CD4-positive, alpha-beta T cell treated with Interleukin-4 for 4 hours (primary cell): ENCODE results near the gene SDR9C7.
"Not testable (repeated sequence)": the region's sequence is repeated elsewhere in the genome, so short reads cannot be mapped to it uniquely, and the experiment has no call there.

ENCODE experiments used
- DNase-seq: peaks from one replicate; pipeline ENCODE4 v3.0.0-alpha.2; 2020

The SDR9C7 gene

DNA sequence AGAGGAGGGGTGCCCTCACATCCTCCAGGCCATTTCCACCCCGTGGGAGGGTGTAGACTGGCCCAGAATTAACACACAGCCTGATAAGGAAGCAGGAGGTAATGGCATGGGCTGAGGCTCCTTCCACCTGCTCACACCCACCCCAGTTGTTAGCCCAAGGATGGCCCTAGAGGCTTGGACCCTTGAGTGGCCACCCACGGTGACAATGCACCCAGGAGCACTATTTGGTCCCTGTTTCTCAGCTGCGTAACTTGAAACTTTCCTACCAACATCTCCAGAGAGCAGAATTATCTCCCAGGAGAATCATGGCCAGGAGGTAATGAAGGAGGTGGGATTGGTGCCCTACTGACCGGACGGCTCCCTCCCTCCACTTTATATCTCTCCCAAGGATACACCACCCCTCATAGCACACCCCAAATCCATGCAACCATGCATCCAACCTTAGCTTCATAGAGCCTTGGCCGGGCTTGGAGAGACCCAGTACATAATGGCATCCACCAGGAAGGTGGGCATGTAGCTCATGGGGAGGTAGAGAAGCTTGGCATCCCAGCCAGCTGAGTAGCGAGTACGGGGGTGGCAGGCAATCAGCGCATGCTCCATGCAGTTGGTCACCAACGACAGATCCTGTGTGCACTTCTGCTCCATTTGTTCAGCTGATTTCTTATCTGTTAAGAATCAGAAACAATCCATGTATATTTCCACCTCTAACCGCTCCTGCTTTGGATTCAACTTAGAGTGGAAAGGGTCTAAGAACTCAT lies 17.6 kb upstream of the SDR9C7 start:
- DNase-seq = no peak

DNA sequence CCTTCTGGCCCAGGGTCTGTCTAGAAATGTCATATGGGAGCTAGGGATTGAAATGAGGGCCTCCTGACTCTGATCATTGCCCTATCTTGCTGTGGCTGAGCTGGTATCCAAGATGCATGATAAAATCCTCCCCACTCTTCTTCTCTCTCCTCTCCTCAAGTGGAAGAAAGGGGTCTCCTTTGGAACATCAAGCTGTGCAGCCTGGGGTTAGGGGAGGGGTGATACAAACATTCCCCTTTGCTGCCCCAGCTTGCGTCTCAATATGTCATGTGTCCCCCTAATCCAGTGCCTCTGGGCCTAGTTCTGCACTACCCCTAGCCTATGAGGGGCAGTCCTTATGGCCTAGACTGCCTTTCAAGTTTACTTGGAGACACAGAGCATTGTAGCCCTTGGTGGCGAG lies 14.7 kb upstream of the SDR9C7 start:
- no peak for DNase-seq

DNA sequence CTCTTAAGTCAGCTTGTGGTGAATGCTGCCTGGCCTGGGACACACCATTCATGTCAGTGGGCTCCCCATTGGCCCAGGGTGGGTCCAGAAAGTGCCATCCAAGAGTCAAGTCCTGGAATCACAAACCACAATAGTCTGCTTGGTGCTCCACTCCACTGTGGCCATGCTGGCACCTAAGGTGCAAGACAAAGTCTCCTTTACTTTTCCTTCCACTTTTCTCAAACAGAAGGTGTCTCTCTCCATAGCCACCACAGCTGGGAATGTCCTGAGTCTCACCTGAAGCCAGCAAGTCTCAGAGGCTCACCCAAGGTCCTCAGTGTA lies 14.2 kb upstream of the SDR9C7 start:
- DNase-seq = no peak

DNA sequence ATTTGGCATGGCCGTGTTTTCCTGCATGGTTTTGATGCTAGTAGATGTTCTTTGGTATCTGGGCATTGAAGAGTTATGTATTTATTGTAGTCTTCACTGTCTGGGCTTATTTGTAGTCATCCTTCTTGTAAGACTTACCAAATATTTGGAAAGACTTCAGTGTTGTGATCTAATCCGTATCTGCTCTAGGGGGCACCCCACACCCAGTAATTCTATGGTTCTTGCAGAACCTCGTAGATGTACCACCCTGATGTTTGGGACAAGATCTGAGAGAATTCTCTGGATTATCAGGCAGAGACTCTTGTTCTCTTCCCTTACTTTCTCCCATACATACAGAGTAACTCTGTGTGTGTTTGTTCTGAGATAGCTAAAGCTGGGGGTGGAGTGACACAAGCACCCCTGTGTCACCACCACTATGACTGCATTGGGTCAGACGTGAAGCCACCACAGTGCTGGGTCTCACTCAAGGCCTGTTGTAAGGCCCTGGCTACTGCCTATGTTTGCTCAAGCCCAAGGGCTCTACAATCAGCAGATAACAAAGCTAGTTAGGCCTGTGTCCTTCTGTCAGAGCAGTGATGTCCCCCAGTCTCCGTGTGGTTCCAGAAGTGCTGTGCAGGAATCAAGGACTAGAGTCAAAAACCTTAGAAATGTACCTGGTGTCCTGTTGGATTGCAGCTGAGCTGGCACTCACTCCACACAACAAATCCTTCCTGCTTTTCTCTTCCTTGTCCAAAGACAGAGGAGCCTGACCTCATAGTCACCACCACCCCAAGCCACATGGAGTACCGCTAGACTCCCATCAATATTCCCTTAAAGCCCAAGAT lies 13.6 kb upstream of the SDR9C7 start:
- DNase-seq = no peak

DNA sequence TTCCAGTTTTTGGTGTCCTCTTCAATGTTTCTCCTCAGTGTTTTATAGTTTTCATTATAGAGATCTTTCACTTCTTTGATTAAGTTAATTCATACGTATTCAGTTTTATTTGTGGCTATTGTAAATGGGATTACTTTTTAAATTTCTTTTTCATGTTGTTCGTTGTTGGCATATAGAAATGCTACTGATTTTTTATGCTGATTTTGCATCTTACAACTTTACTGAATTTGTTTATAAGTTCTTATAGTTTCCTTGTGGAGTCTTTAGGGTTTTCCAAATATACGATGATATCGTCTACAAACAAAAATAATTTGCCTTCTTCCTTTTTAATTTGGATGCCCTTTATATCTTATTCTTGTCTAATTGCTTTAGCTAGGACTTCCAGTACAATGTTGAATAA lies 9.7 kb upstream of the SDR9C7 start:
- no peak for DNase-seq

DNA sequence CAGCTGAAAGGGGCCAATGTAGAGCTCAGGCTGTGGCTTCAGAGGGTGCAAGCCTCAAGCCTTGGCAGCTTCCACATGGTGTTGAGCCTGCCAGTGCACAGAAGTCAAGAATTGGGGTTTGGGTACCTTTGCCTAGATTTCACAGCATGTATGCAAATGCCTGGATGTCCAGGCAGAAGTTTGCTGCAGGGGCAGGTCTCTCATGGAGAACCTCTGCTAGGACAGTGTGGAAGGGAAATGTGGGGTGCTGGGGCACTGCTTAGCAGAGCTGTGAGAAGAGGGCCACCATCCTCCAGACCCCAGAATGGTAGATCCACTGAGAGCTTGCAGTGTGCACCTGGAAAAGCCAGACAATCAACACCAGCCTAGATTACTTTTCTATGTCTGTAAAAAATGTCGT lies 9.2 kb upstream of the SDR9C7 start:
- DNase-seq = not testable (repeated sequence)

DNA sequence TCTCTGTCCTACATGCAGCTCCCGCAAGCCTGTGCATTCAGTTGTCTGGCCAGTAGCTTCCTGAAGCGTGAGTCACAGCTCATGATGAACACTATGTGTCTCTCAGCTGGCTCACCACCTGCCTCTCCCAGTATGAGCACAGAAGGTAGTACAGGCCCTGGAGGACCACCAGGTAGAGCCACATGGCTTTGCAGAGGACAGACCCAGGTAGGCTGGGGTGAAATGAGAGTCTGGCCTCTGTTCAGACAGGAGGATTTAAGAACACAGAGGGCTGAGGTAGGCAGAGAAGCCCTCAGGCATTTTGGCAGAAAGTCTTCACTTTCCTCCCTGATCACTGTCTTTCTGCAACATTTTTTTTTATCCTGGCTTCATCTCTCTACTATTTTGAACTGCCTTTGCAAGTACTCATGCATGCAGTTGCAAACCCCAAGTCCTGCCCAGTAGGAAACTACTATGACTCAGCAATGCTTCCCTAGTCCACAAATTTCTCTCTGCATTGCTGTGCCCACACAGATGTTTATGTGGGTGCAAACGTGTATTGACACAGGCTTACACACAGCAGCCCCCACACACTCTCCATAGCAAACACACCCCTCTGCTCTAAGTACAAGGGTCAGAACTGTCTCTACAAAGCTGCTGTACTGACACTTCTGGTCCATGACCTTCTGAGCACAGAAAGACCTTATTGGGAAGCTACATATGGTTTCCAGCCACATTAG lies 7.2 kb upstream of the SDR9C7 start:
- no peak for DNase-seq

DNA sequence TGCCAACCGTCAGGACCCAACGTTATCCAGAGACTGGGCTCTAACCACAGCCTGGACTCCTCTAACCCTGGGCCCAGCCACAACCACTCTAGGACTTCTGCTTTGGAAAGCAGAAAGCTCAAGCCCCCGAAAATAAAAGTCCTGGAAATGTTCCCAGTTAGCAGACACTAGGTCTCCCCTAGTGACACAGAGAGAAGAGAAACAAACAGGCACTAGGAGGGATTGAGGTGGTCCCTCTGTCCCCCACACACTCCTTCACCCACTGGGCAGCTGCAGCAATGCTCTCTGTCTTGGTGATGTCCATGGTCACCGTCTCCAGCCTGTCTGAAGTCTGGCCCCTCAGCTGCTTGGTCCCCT lies 6.7 kb upstream of the SDR9C7 start:
- DNase-seq = not testable (repeated sequence)

DNA sequence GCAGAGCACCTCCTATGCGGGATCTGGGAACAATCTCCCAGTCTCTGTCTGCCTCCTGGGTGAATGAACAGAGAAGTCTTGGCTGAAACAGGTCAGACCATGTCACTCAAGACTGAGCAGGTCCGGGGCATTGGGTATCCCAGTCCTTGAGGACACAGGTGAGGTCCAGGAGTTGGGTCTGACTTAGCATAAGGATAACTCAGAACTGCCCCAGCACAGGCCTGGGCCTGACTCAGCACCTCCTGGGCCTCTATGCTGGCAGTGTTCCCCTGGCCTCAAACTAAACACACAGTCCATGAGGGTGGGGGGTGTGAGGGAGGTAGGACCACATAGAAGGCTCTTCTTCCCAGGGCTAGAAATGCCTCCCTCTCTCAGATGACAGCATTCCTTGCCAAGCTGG lies 1.5 kb upstream of the SDR9C7 start:
- no peak for DNase-seq

DNA sequence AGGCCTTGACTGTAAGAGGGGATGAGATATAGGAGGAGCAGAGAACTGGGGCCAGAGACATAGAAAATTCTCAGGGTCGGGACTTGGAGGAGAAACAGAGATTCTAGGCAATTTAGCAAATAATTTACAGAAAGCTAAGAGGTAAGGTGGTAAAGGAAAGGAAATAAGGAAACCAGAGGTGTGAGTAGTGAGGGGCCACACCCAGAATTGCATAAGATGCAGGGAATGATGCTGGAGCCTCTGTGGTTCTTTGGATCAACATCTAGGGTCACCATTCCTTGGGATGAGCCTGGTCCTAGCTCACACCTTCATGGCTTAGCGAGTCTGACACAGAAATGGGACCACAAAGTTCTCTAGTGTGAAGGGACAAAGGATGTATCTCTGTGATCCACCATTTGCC lies 949 bp upstream of the SDR9C7 start:
- no peak for DNase-seq

DNA sequence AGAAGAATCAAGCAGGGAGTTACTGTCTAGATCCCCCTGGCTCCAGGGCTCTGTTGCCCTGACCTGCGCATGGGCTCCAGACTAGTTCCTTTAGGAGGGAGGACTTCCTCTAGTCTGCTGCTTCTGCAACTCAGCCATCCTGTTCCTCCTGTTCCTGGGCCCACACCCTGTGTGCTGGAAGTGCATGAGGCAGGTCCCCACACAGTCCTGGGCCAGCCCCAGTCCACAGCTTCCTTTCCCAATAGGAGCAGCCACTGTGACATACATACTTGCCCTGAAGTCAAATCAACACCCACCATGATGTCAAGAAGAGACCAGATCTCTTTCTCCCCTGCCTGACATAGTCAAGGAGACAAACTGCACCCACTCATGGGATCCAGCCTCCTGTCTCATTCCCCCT lies 1.3 kb downstream of the SDR9C7 start:
- DNase-seq = no peak

DNA sequence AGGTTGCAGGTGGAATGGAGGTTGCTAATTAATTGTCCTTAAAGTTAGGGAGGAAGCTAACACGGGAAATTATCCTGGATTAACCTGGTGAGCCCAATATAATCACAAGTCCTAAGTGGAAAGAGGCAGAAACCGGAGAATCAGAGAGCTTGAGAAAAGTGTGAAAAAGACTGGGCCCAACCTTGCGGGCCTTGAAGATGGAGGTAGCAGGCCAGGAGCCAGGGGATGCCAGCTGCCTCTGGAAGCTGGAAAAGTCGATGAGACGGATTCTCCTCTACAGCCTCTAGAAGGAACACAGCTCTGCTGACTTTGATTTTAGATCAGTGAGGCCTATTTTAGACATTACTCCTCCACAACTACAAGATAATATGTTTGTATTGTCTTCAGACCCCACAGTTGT lies 2.1 kb downstream of the SDR9C7 start:
- no peak for DNase-seq

DNA sequence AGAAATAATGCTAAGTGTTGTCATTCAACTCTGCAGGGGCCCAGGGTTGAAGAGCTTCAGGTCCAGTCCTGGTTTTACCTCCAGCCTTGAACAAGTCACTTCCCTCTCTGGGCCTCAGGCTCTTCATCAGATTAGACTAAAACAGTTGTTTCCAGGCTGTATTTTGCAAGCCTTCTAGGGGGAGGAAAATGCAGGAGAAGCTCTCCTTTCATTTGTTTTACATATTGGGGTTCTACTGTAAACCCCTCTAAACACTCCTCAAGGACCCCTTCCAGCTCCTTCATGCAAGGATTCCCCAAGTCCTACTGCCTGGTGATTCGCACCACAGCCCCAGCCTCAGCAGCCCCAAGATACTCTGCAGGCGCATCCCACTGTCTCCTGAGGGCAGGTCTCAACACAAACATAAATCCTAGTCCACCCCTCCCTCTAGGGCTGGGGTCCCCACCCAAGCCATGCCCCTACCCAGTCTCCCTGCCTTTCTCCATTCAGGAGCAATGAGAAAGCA lies 2.7 kb downstream of the SDR9C7 start:
- DNase-seq = peak; percentile 18

DNA sequence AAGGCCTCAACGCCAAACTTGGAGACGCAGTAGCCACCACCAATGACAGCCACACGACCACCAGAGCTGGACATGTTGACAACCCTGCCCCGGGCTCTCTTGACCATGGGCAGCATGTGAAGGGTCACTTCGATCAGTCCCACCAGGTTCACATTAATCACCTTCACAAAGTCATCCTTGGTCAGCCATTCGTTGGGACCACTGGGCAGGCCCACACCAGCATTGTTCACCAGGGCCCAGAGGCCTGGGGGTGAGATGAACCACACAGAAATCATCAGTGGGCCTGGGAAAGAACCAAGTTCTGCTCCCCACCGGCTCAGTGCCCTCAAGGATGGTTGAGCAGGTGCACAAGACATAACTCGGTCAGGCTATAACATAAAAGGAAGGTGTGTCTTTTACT lies 4.0 kb downstream of the SDR9C7 start:
- DNase-seq = no peak

DNA sequence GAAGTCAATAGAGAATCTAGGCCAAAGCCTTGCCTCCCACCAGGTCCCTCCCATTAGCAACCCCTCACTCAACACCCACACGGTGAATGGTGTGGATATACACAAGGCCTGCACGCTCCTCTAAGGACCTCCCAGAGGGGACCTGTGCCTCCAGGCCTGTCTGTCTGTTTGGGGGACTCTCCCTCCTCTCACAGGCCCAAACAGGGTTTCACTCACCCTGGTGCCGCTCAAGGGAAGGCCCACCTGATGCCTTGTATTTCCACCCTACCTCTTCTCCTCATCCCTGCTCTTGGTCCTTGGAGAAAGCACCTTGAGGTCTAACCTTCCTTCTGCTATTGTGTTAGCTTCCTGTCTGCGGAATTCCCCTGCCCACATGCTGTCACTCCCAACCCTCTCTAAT lies 4.4 kb downstream of the SDR9C7 start:
- no peak for DNase-seq

DNA sequence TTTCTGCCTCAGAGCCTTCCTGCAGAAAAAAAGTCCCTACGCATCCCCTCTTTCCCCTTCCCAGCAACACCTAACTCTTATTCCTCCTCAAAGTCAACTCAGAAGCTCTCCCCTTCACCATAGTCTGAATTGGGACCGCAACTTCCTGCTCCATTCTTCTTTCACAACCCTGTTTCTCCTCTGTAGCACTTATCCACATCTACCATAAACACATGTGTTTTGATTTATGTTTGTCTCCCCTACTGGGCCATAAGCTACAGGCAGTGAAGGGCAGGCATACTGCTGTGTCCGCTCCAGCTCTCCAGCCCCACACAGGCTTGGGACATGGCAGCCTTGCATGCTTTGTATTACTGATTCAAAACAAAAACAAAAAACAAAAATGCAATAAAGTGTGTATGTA lies 5.9 kb downstream of the SDR9C7 start:
- no peak for DNase-seq

DNA sequence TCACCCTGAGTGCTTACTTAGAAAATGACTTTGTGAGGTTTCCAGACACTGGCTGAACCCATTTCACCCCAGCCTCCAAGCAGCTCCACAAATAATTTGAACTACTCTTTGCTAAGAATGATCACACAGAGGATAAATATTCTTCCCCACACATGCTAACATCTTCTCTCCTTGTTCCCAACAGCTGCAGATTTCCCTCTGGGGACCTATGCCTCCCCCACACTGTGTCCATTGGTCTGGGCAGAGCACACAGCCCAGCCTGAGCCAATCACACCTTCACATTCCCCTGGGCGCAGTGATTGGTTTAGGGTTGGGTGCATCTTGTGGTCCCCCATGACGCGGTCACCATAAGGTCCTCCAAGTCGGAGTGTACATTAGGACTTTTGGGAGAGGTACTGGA lies 6.9 kb downstream of the SDR9C7 start:
- no peak for DNase-seq

DNA sequence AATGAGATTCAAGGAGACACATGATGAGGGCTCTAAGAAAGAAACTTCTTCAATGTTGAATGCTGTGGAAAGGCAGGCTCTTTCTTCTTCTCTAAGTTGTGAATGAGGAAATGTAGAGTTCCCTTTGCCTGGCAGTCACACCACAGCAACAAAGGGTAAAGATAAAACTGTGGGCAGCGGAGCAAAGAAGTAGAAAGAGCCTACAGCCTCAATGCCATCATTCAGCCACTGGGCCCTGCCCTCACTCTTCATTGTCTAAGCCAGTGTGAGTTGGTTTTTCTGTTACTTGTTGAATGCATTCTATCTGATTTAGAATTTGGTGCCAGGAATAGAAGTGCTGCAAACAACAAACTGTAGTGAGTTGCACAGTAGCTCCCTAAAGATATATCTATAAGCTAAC lies 12.2 kb downstream of the SDR9C7 start:
- no peak for DNase-seq

DNA sequence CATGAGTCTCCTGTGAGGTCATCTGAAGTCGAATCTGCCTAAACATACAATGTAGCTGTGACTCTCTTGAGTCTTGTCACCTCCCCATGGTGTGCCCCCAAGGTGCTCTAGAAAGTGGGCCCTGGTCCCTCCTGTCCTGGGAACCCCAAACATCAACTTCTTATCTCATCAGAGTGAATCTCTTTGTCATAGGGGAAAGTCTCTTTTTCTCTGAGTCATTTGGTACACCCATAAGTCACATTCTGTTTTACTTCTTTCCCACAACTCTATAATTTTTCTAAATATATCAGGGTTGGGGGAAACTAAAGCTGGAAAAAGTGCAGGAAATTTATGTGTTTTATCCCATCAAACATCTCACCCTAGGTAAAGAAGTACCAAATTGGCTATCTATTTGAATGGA lies 12.9 kb downstream of the SDR9C7 start:
- DNase-seq = no peak

DNA sequence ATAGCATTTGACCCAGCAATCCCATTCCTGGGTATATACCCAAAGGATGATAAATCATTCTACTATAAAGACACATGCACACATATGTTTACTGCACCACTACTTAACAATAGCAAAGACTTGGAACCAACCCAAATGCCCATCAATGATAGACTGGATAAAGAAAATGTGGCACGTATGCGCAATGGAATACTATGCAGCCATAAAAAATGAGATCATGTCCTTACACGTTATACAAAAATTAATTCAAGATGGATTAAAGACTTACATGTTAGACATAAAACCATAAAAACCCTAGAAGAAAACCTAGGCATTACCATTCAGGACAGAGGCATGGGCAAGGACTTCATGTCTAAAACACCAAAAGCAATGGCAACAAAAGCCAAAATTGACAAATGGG lies 16.1 kb downstream of the SDR9C7 start:
- not testable (repeated sequence) for DNase-seq

DNA sequence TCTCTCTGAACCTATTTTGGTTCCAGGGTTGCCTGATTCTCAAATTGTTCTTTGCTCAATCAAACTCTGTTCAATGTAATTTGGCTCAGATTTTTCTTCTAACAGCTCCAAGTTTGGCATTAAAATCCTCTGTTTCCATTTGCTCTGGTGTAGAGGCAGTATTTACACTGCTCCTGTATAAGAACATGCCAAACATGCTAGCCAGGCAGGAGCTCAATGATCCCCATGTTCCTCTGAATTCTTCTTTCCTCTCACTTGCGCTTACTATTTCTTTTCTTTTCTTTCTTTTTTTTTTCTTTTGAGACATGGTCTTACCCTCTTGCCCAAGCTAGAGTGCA lies 17.2 kb downstream of the SDR9C7 start:
- DNase-seq = no peak

DNA sequence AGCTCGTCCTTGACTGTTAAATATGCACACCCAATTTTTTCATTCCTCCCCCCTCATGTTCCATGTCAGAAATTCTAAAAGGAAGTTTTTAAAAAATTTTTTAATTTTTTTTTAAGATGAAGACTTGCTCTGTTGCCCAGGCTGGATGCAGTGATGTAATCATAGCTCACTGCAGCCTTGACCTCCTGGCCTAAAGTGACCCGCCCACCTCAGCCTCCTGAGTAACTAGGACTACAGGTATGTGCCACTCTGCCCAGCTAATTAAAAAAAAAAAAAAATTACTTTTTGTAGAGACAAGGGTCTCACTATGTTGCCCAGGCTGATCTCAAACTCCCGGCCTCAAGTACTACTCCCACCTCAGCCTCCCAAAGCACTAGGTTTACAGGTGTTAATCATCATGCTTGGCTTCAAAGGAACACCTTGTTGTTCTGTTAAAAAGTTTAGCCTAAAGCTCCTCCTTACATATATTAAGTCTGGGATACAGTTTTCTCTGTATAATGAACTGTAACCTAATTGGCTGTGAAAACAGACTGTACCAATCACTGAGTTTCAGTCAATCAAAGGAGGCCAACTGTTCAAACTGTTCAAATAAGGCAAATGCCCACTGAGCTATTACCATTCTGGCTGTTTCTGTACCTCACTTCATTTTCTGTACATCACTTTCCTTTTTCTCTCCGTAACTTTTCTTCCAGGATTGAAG lies 17.8 kb downstream of the SDR9C7 start:
- DNase-seq = no peak

DNA sequence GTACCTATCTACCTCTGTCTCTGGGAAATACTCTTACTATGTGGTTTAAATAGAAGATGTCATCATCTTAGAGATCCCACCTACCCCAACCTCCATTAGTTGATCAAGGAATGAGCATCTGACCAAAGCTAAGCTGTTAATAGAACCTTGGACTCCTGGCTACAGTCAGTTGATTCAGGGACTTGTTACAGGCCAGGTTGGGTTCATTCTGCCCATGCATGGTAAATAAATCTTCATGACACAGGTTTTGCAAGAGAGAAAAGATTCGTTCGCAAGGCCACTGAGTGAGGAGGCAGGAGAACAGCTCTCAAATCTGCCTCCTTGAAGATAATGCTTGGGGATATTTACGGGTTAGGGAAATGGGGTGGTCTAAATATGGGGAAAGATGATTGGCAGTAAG lies 19.5 kb downstream of the SDR9C7 start:
- no peak for DNase-seq

DNA sequence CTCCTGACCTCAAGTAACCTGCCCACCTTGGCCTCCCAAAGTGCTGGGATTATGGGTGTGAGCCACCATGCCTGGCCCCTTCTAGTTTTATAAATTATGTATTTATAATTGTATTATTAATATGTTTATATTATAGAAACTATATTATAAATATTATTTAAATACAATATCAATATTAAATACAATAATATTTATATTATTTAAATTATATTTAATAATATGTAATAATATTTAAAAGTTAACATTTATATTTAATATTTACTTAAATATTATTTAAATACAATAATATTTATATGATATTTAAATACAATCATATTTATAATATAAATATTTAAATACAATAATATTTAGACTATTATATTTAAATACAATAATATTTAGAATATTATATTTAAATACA lies 20.0 kb downstream of the SDR9C7 start:
- DNase-seq = no peak
